HEK293 (cell line): ENCODE data around the gene MSMP.

ENCODE experiments used
- CTCF ChIA-PET: fragments of 350-600 bp; formaldehyde crosslinking; extraction: SDS; loops from one replicate; lab custom pipeline; 2021; ENCODE audit warnings: antibody characterized with exemption; lab: Yijun Ruan, JAX
- POLR2A ChIA-PET: fragments of 300-600 bp; formaldehyde crosslinking; extraction: SDS; loops from one replicate; lab custom pipeline; 2020; ENCODE audit warnings: antibody characterized with exemption, inconsistent platforms; lab: Yijun Ruan, JAX
- H3K27ac ChIP-seq: fragments of 200-500 bp; sonication (Bioruptor generic); 2 replicates; pipeline ENCODE4 v1.5.1; 2014; ENCODE audit warnings: low read depth, low read length, control low read depth, inconsistent platforms; ENCODE audit errors: extremely low read depth
- H3K36me3 ChIP-seq, 2 experiments: fragments of 200-500 bp in 1 of 2; sonication (Bioruptor generic) in 1 of 2; 1 replicate in 1 of 2; 2 replicates in 1 of 2; pipeline ENCODE4 v1.5.1; 2014 to 2017; ENCODE audit warnings: inconsistent platforms in 2 of 2, low read length in 2 of 2; ENCODE audit not compliant: control insufficient read depth in 2 of 2, insufficient read depth in 1 of 2
- H3K4me1 ChIP-seq: fragments of 200-500 bp; sonication (Bioruptor generic); 2 replicates; pipeline ENCODE4 v1.5.1; 2014; ENCODE audit warnings: mild to moderate bottlenecking, low read length, inconsistent platforms; ENCODE audit not compliant: control insufficient read depth, insufficient read depth
- H3K4me3 ChIP-seq: 2 replicates; pipeline ENCODE4 v1.5.1; 2011; ENCODE audit warnings: low read depth, mild to moderate bottlenecking, control low read depth, low read length, moderate library complexity
- H3K9me3 ChIP-seq: fragments of 200-500 bp; sonication (Bioruptor generic); 2 replicates; pipeline ENCODE4 v1.5.1; 2014; ENCODE audit warnings: low read depth, low read length, inconsistent platforms; ENCODE audit not compliant: control insufficient read depth, insufficient read depth
- CTCF ChIP-seq: fragments of 450-650 bp; formaldehyde crosslinking; IDR thresholded peaks from 2 replicates; pipeline ENCODE4 v1.5.1; 2016; ENCODE audit warnings: missing biosample characterization, missing genetic modification characterization
- HIC1 ChIP-seq: fragments of 450-650 bp; formaldehyde crosslinking; IDR thresholded peaks from 2 replicates; pipeline ENCODE4 v1.5.1; 2016; ENCODE audit warnings: missing biosample characterization, missing genetic modification characterization
- SCRT2 ChIP-seq: fragments of 450-650 bp; formaldehyde crosslinking; IDR thresholded peaks from 2 replicates; pipeline ENCODE4 v1.5.1; 2016; ENCODE audit warnings: missing biosample characterization, missing genetic modification characterization
- SP7 ChIP-seq: fragments of 450-650 bp; formaldehyde crosslinking; IDR thresholded peaks from 2 replicates; pipeline ENCODE4 v1.5.1; 2016; ENCODE audit warnings: missing biosample characterization, missing genetic modification characterization
- TCF7L2 ChIP-seq: IDR thresholded peaks from 2 replicates; pipeline ENCODE4 v1.6.1; 2011; ENCODE audit warnings: low read depth, mild to moderate bottlenecking, inconsistent platforms, low read length, moderate library complexity, borderline replicate concordance
- ZIC2 ChIP-seq: fragments of 450-650 bp; formaldehyde crosslinking; IDR thresholded peaks from 2 replicates; pipeline ENCODE4 v1.5.1; 2016; ENCODE audit warnings: missing biosample characterization, missing genetic modification characterization
- ZNF121 ChIP-seq: fragments of 450-650 bp; formaldehyde crosslinking; IDR thresholded peaks from 2 replicates; pipeline ENCODE4 v1.5.1; 2016; ENCODE audit warnings: missing biosample characterization, missing genetic modification characterization
- ZNF2 ChIP-seq: fragments of 450-650 bp; formaldehyde crosslinking; IDR thresholded peaks from 2 replicates; pipeline ENCODE4 v1.5.1; 2016; ENCODE audit warnings: missing biosample characterization, missing genetic modification characterization
- ZNF24 ChIP-seq: fragments of 450-650 bp; formaldehyde crosslinking; IDR thresholded peaks from 2 replicates; pipeline ENCODE4 v1.5.1; 2016; ENCODE audit warnings: missing biosample characterization, missing genetic modification characterization
- ZNF362 ChIP-seq: fragments of 450-650 bp; formaldehyde crosslinking; IDR thresholded peaks from 2 replicates; pipeline ENCODE4 v1.5.1; 2016; ENCODE audit warnings: missing biosample characterization, missing genetic modification characterization
- ZNF596 ChIP-seq: fragments of 450-650 bp; IDR thresholded peaks from 2 replicates; pipeline ENCODE4 v1.5.0; 2018; ENCODE audit warnings: missing biosample characterization, mild to moderate bottlenecking, missing genetic modification characterization, moderate library complexity
- ZNF623 ChIP-seq: fragments of 450-650 bp; formaldehyde crosslinking; IDR thresholded peaks from 2 replicates; pipeline ENCODE4 v1.5.1; 2016; ENCODE audit warnings: missing biosample characterization, missing genetic modification characterization
- ZNF654 ChIP-seq: fragments of 450-650 bp; formaldehyde crosslinking; IDR thresholded peaks from 2 replicates; pipeline ENCODE4 v1.5.1; 2016; ENCODE audit warnings: low read depth, missing biosample characterization, missing genetic modification characterization
- ZNF660 ChIP-seq: fragments of 450-650 bp; IDR thresholded peaks from 2 replicates; pipeline ENCODE4 v1.5.1; 2018; ENCODE audit warnings: missing biosample characterization, mild to moderate bottlenecking, missing genetic modification characterization
- ZNF701 ChIP-seq: fragments of 450-650 bp; formaldehyde crosslinking; IDR thresholded peaks from 2 replicates; pipeline ENCODE4 v1.5.1; 2016; ENCODE audit warnings: missing biosample characterization, missing genetic modification characterization

The MSMP gene

GRCh38 chr9:35791297-35791921, 37.3 kb upstream of the MSMP start, which contains the start of gene NPR2:
NPR2 (plus strand) TSS chr9:35791591; CDS start chr9:35792409, 818 bp downstream.
- H3K4me1 ChIP-seq = no peaks in the 10 kb centered on the region
- no peak within 1 kb of the TSS for H3K27ac ChIP-seq
- no peak within 1 kb of the TSS for H3K4me3 ChIP-seq
- CTCF ChIA-PET = interaction anchor here (2.4 kb wide), 1 partner anchor 91 kb away, joined by 14 read pairs; no protein-coding TSS in a partner anchor
- POLR2A ChIA-PET = no interaction called here
- H3K9me3 ChIP-seq = no peaks in the 10 kb centered on the region
- TF ChIP-seq TCF7L2 (no peak), ZNF701 (tag by site-specific recombination) (no peak), SCRT2 (no peak), HIC1 (no peak), ZNF121 (tag by site-specific recombination) (no peak)
- peaks cover 0 to 8% of the 10 kb centered on the region in 2 experiments; a peak in 2 of 3 replicates for H3K36me3 ChIP-seq

GRCh38 chr9:35790385-35791296, 36.6 kb upstream of the MSMP start:
- Histone ChIP-seq H3K4me3 (no peak overlapping the region), H3K9me3 (no peaks in the 10 kb centered on the region), H3K4me1 (no peaks in the 10 kb centered on the region), H3K27ac (no peak overlapping the region), H3K36me3 (peaks cover 0 to 9% of the 10 kb centered on the region in 2 experiments; a peak in 2 of 3 replicates)
- ChIA-PET CTCF (interaction anchor here (0.5 to 4.7 kb wide), 60 partner anchors 8 to 1403 kb away, joined by 3 to 120 read pairs (median 6); partner anchors contain the start of genes FAM221B, HINT2, HRCT1 and SPAG8), POLR2A (interaction anchor here (0.7 to 1.4 kb wide), 3 partner anchors 24 to 115 kb away, joined by 3 to 11 read pairs (median 5); partner anchors contain the start of genes HINT2 and HRCT1)
- TF ChIP-seq ZNF24 (tag by site-specific recombination) = no peak
- TF ChIP-seq CTCF = peak; percentile 82
- peak; percentile 95 for TF ChIP-seq ZNF2 (tag by site-specific recombination)
- 0 out of 2 replicates have a peak, but pooled peaks have one; percentile 7 for TF ChIP-seq ZNF623 (tag by site-specific recombination)
- TF ChIP-seq ZIC2 = peak; percentile 56
- no peak for TF ChIP-seq ZNF660 (tag by site-specific recombination)
- 0 out of 2 replicates have a peak, but pooled peaks have one; percentile 16 for TF ChIP-seq SP7 (tag by site-specific recombination)
- TF ChIP-seq ZNF596 = no peak
- TF ChIP-seq ZNF654 = peak; percentile 94

- POLR2A ChIA-PET = interaction anchor here (0.7 to 1.4 kb wide), 3 partner anchors 24 to 116 kb away, joined by 3 to 11 read pairs (median 5); partner anchors contain the start of genes HINT2 and HRCT1
- Histone ChIP-seq H3K4me1 (no peaks in the 10 kb centered on the region), H3K36me3 (peaks cover 0 to 13% of the 10 kb centered on the region in 2 experiments; a peak in 2 of 3 replicates), H3K9me3 (no peaks in the 10 kb centered on the region), H3K4me3 (no peak overlapping the region), H3K27ac (no peak overlapping the region)
- no peak for TF ChIP-seq ZNF362 (tag by site-specific recombination)
- CTCF ChIA-PET = interaction anchor here (0.5 to 4.7 kb wide), 55 partner anchors 8 to 696 kb away, joined by 3 to 120 read pairs (median 6); partner anchors contain the start of genes FAM221B, HINT2, HRCT1 and SPAG8
Observed at GRCh38 chr9:35790025-35790384, 35.9 kb upstream of the MSMP start.
